Left lobe of liver (tissue), 2 donors: ENCODE results near the gene DNMT3B. TPM values are rescaled to one million over a fixed set of nuclear protein-coding genes. Genes with fewer than 3 reads are reported as not detected.
A peak's percentile ranks its signal among the peaks of the same experiment; 100 is the strongest.
"Not testable (repeated sequence)": the region's sequence is repeated elsewhere in the genome, so short reads cannot be mapped to it uniquely, and the experiment has no call there.

Experiments
- ATAC-seq: fragments of 200-7000 bp; cut with Tn5 transposase; one replicate; pipeline ENCODE4 v1.9.1; 2020; ENCODE audit warnings: mild to moderate bottlenecking, moderate library complexity
- DNase-seq: peaks from one replicate; pipeline ENCODE4 v3.0.0-alpha.2; 2020; ENCODE audit warnings: low spot score
- total RNA-seq: library from RNA; stranded (reverse); gene quantifications from one replicate; pipeline ENCODE4 v1.2.1, GENCODE V29; 2021
- donor health status: DM: no; HTN: no; CAD: no; lungs with moderate emphysema.
- donor health status: DM: no; HTN: yes; CAD: no.

Gene DNMT3B
- 1.6 TPM for total RNA-seq

DNA sequence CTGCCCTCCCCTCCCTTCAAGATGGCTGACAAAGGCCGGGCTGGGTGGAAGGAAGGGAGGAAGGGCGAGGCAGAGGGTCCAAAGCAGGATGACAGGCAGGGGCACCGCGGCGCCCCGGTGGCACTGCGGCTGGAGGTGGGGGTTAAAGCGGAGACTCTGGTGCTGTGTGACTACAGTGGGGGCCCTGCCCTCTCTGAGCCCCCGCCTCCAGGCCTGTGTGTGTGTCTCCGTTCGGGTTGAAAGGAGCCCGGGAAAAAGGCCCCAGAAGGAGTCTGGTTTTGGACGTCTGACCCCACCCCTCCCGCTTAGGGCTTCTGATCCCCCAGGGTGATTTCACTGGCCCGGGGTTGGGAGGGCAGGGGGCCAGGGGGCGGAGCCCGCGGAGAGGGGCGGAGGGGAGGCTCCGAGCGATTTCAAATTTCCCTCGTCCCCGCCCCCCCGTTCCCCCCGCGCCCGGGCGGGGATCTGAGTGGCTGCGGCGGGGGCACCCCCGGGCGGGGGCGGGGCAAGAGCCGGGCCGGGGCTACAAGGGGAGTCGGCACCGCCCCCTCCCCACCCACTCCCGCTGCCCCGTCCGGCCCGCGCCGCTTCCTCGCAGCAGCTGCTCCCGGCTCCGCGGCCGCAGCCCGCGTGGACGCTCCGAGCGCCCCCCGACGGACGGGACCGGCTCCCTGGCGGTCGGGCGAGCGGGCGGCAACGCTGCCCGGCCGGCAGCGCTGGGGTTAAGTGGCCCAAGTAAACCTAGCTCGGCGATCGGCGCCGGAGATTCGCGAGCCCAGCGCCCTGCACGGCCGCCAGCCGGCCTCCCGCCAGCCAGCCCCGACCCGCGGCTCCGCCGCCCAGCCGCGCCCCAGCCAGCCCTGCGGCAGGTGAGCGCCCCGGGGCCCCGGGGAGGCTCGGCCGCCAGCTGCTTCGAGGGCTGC is at the start of gene DNMT3B:
Gene DNMT3B, plus strand, starts transcription at position 555 of the 923 bp plus-strand sequence. CDS start 17,939 bp downstream, outside the sequence.
- DNase-seq, result peak; percentile 82
- peak; percentile 91 for ATAC-seq

DNA sequence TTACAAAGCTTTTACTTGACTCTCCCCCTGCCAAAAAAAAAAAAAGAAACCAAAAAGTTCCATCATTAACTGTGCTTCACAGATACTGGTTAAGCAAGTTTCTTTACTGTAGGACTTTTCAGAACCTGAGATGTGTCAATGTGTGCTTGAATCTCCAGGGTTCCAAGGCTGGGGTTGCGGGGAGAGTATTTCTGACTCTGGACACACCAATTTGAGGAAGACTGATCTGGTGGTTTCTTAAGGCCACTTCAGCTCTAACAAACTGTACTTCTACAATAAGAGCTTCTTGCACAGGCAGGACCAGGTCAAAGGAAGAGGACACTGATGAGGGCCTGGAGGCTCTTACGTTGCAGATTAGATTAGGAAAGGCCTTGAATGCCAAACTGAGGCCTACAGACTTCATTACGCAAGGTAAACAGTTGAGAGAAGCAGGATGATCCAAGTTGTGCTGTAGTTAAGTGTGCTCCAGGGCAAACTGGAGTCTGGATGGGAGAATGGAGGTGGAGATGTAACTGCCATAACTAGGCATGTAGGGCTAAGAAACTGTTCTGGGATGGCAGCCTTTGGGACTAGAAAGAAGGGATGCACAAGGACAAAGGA is 43.3 kb upstream of the DNMT3B start:
- DNase-seq, result no peak
- no peak for ATAC-seq

DNA sequence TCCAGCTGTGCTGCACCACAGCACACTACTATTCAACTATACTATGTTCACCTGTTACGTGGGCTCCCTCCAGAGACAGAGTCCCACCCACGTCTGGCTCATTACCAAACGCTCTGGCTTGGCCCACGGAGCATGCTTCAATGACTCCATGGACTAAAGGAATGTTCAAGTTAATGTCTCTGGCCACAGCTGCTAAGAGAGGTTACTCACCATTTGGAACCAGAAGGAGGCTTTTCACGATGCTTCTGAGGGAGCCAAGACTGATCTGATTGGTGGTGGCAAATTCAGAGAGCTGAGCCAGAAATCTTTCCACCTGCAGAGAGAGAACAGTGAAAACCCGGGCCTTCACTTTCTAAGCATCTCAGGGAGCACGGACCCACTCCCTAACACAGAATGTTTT is 34.5 kb upstream of the DNMT3B start:
- no peak for DNase-seq

DNA sequence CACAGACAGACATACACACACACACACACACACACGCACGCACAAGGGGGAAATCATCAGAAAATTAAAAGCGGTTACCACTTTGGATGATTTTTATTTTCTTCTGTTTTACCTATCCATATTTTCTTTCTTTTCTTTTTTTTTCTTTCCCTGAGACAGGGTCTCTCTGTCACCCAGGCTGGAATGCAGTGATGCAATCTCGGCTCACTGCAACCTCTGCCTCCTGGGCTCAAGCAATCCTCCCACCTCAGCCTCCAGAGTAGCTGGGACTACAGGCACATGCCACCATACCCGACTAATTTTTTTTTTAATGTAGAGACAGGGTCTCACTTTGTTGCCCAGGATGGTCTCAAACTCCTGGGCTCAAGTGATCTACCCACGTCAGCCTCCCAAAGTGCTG is 33.8 kb upstream of the DNMT3B start:
- DNase-seq, ATAC-seq: not testable (repeated sequence)

More for the DNA sequence above, 34.5 kb upstream of the DNMT3B start:
- ATAC-seq, result no peak

DNA sequence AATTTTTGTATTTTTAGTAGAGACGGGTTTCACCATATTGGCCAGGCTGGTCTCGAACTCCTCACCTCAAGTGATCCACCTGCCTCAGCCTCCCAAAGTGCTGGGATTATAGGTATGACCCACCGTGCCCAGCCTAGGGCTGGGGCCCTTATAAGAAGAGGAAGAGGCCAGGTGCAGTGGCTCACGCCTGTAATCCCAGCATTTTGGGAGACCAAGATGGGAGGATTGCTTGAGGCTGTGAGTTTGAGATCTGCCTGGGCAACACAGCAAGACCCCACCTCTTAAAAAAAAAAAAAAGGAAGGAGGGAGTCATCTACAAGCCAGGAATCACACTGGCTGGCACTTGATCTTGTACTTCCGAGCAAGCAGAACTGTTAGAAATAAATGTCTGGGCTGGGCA is 32.9 kb upstream of the DNMT3B start:
- DNase-seq, ATAC-seq: not testable (repeated sequence)

DNA sequence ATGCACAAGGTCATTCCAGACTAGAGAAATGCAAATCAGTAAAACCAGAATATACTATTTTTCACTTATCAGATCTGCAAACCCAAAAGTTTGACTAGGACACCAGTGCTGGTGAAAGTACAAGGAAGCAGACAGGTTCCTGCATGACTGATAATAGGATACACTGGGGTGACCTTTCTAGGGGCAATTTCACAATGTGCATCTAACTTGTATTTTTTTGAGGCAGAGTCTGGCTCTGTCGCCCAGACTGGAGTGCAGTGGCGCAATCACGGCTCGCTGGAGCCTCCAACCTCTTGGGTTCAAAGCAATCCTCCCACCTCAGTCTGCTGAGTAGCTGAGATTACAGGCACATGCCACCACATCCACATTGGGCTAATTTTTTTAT is 30.3 kb upstream of the DNMT3B start:
- DNase-seq (peak; percentile 85), ATAC-seq (peak; percentile 98)

DNA sequence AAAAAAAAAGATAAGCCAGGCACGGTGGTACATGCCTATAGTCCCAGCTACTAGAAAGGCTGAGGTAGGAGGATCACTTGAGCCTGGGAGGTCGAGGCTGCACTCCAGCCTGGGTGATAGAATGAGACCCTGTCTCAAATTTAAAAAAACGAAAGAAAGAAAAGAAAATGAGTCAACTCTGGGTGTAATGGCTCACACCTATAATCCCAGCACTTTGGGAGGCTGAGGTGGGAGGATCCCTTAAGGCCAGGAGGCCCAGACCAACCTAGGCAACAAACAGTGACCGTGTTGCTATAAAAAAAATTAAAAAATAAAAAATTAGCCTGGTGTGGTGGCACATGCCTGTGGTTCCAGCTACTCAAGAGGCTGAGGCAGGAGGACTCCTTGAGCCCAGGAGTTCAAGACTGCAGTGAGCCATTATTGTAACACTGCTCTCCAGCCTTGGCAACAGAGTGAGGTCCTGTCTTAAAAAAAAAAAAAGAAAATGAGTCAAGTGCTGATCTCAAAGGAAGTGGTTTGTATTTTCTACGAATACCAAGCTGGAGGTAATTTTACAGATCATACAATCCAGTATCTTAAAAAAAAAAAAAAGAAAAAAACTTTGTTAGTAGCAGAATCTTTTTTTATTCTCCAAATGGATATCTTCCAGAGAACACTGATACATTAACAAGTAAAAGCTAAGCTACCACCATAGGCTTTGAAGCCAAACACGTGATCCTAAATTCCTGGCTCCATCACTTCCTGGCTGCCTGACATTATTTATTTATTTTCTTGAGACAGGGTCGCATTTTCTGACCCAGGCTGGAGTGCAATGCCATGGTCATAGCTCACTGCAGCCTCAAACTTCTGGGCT is 24.6 kb upstream of the DNMT3B start:
- ATAC-seq (no peak), DNase-seq (no peak)

DNA sequence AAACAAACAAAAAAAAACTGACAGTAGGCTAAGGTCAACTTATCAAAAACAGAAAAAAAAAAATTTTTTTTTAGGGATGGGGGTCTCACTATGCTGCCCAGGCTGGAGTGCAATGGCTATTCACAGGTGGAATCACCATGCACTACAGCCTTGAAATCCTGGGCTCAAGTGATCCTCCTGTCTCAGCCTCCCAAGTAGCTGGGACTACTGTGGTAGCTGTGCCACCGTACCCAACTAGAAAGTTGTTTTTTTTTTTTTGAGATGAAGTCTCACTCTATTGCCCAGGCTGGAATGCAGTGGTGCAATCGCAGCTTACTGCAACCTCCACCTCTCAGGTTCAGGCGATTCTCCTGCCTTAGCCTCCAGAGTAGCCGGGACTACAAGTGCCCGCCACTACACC is 21.0 kb upstream of the DNMT3B start:
- ATAC-seq, result no peak

DNA sequence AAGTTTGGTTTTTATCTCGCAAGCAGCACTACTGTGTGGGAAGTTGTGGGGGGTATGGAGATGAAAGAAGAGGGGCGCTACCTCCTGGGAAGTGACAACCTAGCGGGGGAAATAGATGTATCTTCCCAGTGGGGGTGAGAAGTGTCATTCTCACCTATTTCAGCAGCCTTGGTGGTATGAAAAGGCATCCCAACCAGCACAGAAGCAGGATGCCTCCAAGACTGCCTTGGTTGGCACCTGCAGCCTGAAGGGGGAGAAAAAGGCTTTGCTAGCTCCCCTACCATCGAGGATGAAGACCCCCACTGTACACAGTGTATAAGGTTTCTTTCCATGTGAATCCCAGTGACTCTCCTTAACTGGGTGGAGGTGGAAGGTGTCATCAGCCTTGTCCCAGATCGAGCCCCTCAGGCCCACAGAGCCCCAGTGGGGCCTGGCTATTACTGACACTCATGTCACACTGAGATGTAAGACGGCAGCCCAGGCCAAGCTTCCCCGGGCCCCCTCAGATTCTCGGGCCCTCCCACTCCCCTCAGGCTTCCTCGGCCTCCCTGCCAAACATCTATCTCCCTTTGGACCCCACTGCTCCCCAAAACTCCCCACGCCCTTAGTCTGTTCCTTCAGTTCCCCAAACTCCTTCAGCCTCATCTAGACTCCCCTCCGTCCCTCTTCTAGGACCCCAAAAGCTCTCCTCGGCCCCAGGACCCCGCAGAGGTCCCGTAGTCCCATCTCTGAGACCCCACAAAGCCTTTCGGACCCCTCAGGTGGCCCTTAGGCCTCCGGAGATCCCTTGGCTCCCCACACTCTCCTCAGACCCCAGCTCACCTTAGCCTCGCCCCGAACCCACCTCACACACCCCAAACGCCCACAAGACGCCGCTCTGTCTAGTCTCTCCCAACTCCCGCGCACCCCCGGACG is 19.6 kb upstream of the DNMT3B start:
- peak; percentile 28 for ATAC-seq
- DNase-seq, result no peak

More for the DNA sequence above, 21.0 kb upstream of the DNMT3B start:
- DNase-seq, result no peak

DNA sequence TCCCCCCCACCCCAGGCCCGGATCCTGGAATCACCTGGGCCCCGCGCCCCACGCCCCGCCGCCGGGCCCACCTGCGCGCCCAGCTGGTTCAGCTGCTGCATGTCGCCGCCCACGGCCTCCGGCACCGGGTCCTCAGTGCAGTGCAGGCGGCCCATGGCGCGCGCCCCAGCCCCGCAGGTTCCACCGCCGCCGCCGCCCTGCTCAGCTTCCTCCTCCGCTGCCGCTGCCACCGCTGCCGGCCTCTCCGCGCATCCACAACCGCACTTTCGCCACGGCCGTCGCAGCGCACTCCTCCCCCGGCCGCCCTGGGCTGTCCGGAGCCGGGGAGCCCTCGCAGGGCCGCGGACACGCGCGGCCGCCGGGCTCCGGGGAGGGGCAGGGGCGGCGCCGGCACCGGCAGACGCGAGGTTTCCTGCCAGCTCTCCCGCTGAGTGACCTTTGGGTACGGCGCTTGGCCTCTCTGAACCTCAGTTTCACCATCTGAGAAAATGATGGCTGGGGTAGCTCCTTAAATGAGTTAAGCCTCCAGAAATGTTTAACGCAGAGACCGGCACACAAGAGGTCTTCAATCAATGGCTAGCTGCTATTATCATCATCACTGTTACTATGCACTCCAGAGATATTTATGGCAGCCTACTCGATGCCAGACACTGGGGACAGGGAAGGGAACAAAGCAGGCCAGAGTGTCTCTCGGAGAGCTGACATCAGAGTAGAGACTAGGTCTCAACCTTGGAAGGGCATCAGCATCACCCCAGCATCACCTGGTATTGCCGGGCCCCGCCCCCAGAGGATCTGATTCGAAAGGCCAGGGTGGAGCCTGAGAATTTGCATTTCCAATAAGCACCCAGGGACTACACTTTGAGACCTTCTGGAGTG is 18.7 kb upstream of the DNMT3B start, which contains the start of gene COMMD7:
Gene COMMD7, minus strand, starts transcription at position 231 of the 876 bp plus-strand sequence. Its CDS starts 76 bp downstream, at position 155.
- DNase-seq, result peak; percentile 60
- peak; percentile 91 for ATAC-seq

DNA sequence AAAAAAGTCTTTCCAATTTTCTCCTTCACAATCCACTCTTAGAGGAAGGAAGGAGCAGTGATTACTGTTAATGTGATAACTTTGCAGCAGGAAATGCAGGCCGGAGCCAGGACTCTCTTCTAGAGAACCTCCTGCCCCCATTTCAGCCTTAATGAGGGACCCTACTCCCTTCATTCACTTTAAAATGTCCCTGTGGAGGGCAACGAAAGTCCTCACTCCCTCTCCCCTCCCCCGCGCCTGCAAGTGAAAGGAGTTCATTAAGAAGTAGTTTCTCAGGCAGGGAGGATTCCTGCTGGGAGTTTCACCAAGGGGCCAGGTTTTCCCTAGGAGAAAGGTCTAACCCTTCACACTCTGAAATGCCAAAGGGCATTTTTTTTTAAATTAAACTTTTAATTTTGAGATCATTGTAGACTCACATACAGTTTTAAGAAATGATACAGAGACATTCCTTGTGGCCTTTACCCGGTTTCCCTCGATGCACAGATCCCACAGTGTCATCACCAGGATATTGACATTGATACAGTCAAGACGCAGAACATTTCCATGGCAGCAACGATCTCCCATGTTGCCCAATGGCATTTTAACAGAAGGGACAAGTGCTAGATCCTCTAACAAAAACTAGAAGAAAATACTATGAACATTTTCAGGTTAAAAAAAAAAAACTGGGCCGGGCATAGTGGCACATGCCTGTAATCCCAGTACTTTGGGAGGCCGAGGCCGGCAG is 12.1 kb upstream of the DNMT3B start:
- ATAC-seq (no peak), DNase-seq (no peak)

DNA sequence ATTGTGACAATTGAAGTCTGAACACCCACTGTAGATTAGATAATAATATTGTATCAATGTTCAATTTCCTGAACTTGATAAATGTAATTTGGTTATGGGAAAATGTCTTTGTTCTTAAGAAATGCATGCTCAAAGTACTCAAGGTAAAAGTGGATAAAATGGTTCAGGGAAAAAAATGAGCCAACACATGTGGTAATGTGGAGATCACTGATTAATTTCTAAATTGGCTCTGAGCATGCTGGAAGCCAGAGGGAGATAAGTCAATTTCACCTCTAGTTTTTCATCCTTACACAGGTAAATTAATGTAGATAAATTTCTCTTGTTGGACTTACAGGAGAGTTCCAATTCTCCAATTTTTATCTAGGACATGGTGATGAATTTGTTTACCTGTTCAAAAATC is 10.9 kb upstream of the DNMT3B start:
- ATAC-seq (no peak), DNase-seq (no peak)

DNA sequence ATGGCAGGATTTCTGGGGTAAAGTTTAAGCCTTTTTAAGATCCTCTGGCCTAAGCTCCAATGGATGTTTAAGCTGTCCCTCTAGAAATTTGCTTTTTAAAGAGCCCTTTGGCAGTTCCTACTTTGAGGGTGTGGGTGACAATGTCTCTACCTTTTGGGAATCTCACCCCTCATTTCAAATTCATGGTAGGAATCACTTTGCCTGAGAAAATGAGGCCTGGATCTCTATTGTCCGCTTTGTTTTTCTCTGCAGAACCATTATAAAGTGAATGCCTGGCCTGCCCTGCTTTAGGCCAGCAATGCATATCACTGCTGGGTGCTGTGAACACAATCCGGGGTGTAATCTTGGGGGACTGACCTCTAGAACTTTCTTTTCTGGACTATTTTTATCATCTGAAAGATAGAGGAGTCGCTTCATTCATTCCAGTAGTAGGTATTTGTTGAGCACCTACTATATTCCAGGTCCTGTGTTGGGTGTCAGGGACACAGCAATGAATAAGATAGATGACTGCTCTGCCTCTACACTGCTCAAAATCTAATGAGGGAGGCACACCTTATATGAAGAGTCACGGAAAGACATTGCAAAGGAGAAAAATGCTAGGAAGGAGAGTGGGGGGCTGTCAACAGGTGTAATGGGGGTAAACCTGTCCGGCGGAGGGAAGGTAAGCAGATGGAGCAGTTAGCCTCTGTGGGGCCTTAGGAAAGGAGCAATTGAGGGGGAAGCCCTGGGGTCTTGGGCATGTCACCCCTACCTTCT is 10.3 kb upstream of the DNMT3B start:
- no peak for ATAC-seq
- DNase-seq, result no peak

DNA sequence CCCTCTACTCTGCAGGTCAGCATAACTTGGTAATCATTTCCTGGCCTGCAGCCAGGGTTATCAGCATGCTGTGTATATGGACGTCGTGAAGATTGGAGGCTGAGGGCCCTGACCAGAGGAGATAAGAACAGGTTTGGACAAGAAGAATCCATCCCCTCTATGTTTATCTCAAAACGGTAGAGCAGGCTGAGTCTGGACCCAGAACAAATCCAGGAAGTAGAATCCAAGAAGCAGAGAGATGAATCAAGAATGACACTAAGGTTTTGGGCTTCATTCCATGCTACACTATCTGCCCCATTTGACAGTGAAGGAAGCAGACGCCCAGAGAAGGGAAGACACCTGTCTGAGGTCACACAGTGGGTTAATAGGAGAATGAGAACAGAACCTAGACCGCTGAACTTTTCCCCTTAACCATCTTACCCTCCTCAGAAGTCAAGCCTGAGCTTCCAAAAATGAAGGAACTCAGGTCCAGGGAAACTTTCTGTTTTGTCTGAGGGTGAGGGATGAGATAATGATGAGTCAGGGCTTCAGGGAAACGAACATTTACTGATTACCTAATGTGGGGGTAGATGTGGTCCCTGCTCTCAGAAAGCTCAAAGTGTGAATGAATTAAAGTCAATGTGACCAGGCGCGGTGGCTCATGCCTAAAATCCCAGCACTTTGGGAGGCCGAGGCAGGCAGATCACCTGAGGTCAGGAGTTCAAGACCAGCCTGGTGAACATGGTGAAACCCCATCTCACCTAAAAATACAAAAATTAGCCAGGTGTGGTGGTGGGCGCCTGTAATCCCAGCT is 9.5 kb upstream of the DNMT3B start:
- DNase-seq, result no peak
- ATAC-seq, result no peak

DNA sequence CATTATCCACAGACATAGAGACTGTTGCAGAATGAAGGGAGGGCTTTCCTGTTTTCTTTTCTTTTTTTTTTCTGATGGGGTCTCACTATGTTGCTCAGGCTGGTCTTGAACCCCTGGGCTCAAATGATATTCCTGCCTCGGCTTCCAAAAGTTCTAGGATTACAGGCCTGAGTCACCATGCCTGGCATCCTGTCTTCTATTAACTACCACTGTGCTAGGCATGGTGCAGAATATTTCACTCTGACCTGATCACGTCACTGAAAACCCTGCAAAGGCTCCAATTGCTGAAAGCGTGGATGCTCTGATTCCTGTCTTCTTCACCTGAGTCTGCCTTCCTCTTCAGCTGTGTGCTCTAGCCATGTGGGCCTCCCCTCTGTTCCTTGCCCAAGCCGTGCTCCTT is 8.5 kb upstream of the DNMT3B start:
- no peak for DNase-seq
- no peak for ATAC-seq

DNA sequence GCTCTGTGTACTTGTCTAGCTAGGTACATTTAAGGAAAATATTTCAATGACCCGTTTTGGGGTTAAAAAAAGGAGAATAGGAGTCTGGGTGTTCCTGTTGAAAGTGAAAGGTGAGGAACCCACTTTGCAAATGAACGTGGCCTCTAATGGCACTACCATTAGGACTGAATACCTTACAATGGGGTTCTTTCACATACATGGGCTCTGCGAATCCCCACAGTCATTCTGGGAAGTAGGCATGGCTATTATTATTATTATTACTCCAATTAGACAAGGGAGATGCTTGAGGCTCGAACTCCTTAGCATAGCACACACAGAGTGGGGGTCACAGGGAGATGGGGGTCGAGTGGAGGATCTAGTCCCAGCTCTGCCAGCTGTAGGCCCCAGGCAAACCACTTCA is 6.0 kb upstream of the DNMT3B start:
- ATAC-seq (no peak), DNase-seq (no peak)

DNA sequence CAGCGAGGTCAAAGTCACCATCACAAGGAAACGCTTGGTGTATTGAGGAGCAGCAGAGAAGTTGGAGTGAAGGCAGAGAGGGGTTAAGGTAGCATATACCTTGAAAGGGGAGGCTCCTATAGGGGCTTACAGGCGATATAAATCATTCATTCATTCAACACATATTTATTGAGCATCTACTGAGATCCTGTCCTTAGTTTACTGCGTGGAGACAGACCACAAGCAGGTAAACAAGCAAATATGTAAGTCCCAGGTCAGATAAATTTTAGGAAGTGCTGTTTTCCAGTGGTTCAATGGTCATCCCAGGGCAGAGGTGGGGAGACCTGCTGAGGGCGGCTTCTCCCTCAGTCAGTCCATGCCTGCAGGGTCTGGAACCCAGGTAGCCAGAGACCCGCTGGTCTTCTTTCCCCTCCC is 761 bp upstream of the DNMT3B start:
- ATAC-seq, result no peak

More for the DNA sequence above, 761 bp upstream of the DNMT3B start:
- no peak for DNase-seq
